ENCODE data around the gene MYBBP1A. TPM values are rescaled to one million over a fixed set of nuclear protein-coding genes. Genes with fewer than 3 reads are reported as not detected.

Gene MYBBP1A
- total and polyA plus RNA-seq, 2 of the 13 experiments (the other 11 are each of a cell fraction or from before 2014, with no cell fraction given) = 18.6 to 54.8 TPM

DNA sequence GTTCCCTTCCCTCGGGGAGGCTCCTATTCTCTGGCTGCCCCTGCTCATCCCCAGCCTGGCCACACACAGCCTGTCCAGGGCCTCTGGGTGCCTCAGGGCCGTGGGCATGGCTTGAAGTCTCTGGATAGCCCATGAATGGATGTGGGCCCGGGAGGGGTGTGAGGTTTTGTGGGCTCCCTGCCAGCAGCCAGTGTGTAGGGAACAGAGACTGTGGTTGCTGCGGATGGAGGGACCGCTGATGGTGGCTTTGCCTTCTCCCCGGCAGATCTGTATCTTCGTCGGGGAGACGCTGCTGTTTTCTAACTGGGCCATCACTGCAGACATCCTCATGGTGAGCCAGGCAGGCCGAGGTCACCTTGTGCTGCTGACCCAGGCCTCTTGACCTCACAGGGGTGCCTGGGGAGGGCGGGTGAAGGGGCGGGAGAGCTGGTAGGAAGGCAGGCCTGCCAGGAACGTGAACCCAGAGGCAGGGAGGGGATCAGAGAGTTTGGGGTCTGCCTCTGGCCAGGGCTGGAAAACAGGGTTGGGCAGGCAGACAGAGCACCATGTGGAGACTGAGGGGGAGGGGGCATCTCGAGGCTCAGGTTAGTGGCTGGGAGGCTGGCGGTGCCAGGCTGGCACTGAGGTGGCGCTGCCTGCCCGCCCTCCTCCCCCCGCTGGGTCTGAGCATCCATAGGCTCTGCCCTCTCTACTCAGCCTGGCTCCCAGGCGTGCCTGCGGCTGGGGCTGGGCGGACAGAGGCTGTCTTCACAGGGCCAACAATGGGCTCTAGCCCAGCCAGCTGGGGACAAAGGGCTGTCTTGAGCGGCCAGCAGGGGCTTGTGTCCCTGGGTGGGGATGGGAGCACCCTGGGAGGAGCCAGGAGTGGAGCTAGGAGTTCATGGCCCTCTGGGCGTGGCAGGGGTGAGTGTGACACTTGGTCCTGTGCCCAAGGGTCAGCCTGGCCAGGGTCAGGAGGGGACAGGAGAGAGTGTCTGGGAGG lies 21.4 kb downstream of the MYBBP1A start:
- Histone ChIP-seq H3K9me3 (ENCODE audit: low read length) (no peaks in the 10 kb centered on the region), H4K20me1 (ENCODE audit: insufficient read depth, low read length) (no peaks in the 10 kb centered on the region), H3K4me2 (ENCODE audit: low read depth, low read length) (peak overlapping the region; percentile 39), H3K79me2 (ENCODE audit: insufficient read depth, low read length) (no peaks in the 10 kb centered on the region), H3K36me3 (replicated peaks in 1 of 2; ENCODE audit: control insufficient read depth in 1 of 2, insufficient read depth in 2 of 2, low read length in 2 of 2) (peaks cover 1 to 3% of the 10 kb centered on the region in 2 experiments; a peak in 2 of 5 replicates), H3K27me3 (ENCODE audit: control insufficient read depth in 1 of 2, insufficient read depth in 2 of 2, low read length in 2 of 2) (peaks cover 6 to 35% of the 10 kb centered on the region in 2 experiments), H3K4me3 (replicated peaks in 1 of 3; ENCODE audit: insufficient read depth in 1 of 3, low read depth in 2 of 3, low read length in 3 of 3) (peak overlapping the region in 1 of 3 experiments; percentile 43; a peak in 1 of 6 replicates), H2AFZ (ENCODE audit: low read length) (no peak overlapping the region), H3K9ac (ENCODE audit: insufficient read depth, low read depth, low read length) (no peak overlapping the region), H3K27ac (ENCODE audit: extremely low read length, insufficient read depth, low read length) (no peak overlapping the region), H3K4me1 (ENCODE audit: insufficient read depth, low read length) (peaks cover 16% of the 10 kb centered on the region)
- ATAC-seq (peak; percentile 66), DNase-seq (ENCODE audit: low spot score) (peak; percentile 38), FAIRE-seq (no peak)
- ChIA-PET CTCF (ENCODE audit: low intra/inter-chr PET ratio, low total read pairs) (no interaction called here), POLR2A (interaction anchor here (2.4 kb wide), 1 partner anchor 22 kb away, joined by 8 read pairs; the partner anchor contains the start of gene MYBBP1A)
- WGBS (ENCODE audit: low lambda C conversion rate) = 27% methylated on average over 3 of the region's 23 CpGs
- no TSS peak for BruUV-seq (replicated peaks)
- in situ Hi-C loops (cut with HindIII; ENCODE audit: extremely low pct_ligation_motif_present, low pct_unique_long_range_greater_than_20kb) (no loop called here), intact Hi-C loops (cut with micrococcal nuclease; ENCODE audit: unreplicated experiment) (loop anchor here (5.0 kb wide), 1 partner anchor 112 kb away; no protein-coding TSS in a partner anchor)
- TF ChIP-seq EP300 (IDR thresholded peaks at IDR 0.05; ENCODE audit: low read depth in 2 of 2, low read length in 2 of 2) (no peak), EP300 (CRISPR knock-in tag; IDR thresholded peaks at IDR 0.05; ENCODE audit: borderline replicate concordance) (no peak), AGO1 (IDR thresholded peaks at IDR 0.05; ENCODE audit: low read depth, low read length, poor library complexity, severe bottlenecking) (peak; percentile 90), TBX2 (CRISPR knock-in tag; IDR thresholded peaks at IDR 0.05; ENCODE audit: borderline replicate concordance) (peak; percentile 41; the same call in 1 of the 2 replicates), ZNF776 (CRISPR knock-in tag; IDR thresholded peaks at IDR 0.05) (no peak), ZFX (CRISPR knock-in tag; IDR thresholded peaks at IDR 0.05; ENCODE audit: low read depth) (peak; percentile 42), ESRRA (CRISPR knock-in tag; IDR thresholded peaks at IDR 0.05; ENCODE audit: low read depth) (no peak), ZNF230 (CRISPR knock-in tag; IDR thresholded peaks at IDR 0.05) (no peak), ZSCAN29 (CRISPR knock-in tag; conservative IDR thresholded peaks at IDR 0.05) (no peak), CCAR2 (optimal IDR thresholded peaks at IDR 0.05; ENCODE audit: low read depth, low read length) (no peak), TEAD3 (CRISPR knock-in tag; optimal IDR thresholded peaks at IDR 0.05; ENCODE audit: borderline replicate concordance) (peak; percentile 24), RXRA (CRISPR knock-in tag; IDR thresholded peaks at IDR 0.05) (peak; percentile 61; the same call in 1 of the 2 replicates), HOXA3 (CRISPR knock-in tag; IDR thresholded peaks at IDR 0.05) (0 out of 2 replicates have a peak, but pooled peaks have one; percentile 16), HNRNPL (IDR thresholded peaks at IDR 0.05; ENCODE audit: low read depth, low read length) (peak; percentile 93), GABPB1 (CRISPR knock-in tag; IDR thresholded peaks at IDR 0.05) (peak; percentile 29; the same call in 1 of the 2 replicates), HNF4A (CRISPR knock-in tag; IDR thresholded peaks at IDR 0.05) (peak; percentile 26; the same call in 1 of the 2 replicates), FOXC1 (CRISPR knock-in tag; IDR thresholded peaks at IDR 0.05; ENCODE audit: borderline replicate concordance) (peak; percentile 55), ZNF263 (CRISPR knock-in tag; IDR thresholded peaks at IDR 0.05) (peak; percentile 98), ZNF350 (CRISPR knock-in tag; IDR thresholded peaks at IDR 0.05; ENCODE audit: borderline replicate concordance, low read depth) (no peak)
- TF ChIP-seq, protein P1, sequence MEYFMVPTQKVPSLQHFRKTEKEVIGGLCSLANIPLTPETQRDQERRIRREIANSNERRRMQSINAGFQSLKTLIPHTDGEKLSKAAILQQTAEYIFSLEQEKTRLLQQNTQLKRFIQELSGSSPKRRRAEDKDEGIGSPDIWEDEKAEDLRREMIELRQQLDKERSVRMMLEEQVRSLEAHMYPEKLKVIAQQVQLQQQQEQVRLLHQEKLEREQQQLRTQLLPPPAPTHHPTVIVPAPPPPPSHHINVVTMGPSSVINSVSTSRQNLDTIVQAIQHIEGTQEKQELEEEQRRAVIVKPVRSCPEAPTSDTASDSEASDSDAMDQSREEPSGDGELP (IDR thresholded peaks at IDR 0.05; ENCODE audit: borderline replicate concordance, low read depth) = peak; percentile 23; the same call in 1 of the 2 replicates
- TF ChIP-seq, protein P2, sequence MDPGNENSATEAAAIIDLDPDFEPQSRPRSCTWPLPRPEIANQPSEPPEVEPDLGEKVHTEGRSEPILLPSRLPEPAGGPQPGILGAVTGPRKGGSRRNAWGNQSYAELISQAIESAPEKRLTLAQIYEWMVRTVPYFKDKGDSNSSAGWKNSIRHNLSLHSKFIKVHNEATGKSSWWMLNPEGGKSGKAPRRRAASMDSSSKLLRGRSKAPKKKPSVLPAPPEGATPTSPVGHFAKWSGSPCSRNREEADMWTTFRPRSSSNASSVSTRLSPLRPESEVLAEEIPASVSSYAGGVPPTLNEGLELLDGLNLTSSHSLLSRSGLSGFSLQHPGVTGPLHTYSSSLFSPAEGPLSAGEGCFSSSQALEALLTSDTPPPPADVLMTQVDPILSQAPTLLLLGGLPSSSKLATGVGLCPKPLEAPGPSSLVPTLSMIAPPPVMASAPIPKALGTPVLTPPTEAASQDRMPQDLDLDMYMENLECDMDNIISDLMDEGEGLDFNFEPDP (CRISPR knock-in tag; conservative IDR thresholded peaks at IDR 0.05) = 0 out of 2 replicates have a peak, but pooled peaks have one; percentile 33
